DOHH2 (cell line): Measurements from ENCODE around the gene GUCY1A2.

Experiments
- H3F3A ChIP-seq: fragments of 200-600 bp; sonication (generic), shearing (Covaris generic); 2 replicates; pipeline ENCODE4 v1.6.0; 2016; ENCODE audit warnings: antibody characterized with exemption, mild to moderate bottlenecking; ENCODE audit not compliant: control insufficient read depth, insufficient read depth
- H3K27ac ChIP-seq: fragments of 200-600 bp; sonication (generic); 2 replicates; pipeline ENCODE4 v1.5.1; 2014; ENCODE audit warnings: low read depth, mild to moderate bottlenecking, low read length, moderate library complexity
- H3K27me3 ChIP-seq: fragments of 200-600 bp; sonication (generic); 2 replicates; pipeline ENCODE4 v1.6.1; 2014; ENCODE audit warnings: mild to moderate bottlenecking, low read length, mixed read lengths; ENCODE audit not compliant: control insufficient read depth
- H3K36me3 ChIP-seq: fragments of 200-600 bp; sonication (generic); 2 replicates; pipeline ENCODE4 v1.6.1; 2014; ENCODE audit warnings: mild to moderate bottlenecking, low read length, moderate library complexity, mixed read lengths; ENCODE audit not compliant: control insufficient read depth
- H3K4me1 ChIP-seq: fragments of 200-600 bp; sonication (generic); 2 replicates; pipeline ENCODE4 v1.6.1; 2014; ENCODE audit warnings: mild to moderate bottlenecking, low read length, mixed read lengths; ENCODE audit not compliant: control insufficient read depth
- H3K4me2 ChIP-seq: fragments of 200-600 bp; sonication (generic); 2 replicates; pipeline ENCODE4 v1.6.0; 2014; ENCODE audit warnings: mild to moderate bottlenecking, low read length, moderate library complexity
- H3K4me3 ChIP-seq: fragments of 200-600 bp; sonication (generic); 2 replicates; pipeline ENCODE4 v1.5.1; 2014; ENCODE audit warnings: mild to moderate bottlenecking, low read length, mixed read lengths
- H3K79me2 ChIP-seq: fragments of 200-600 bp; sonication (generic); 2 replicates; pipeline ENCODE4 v1.6.1; 2014; ENCODE audit warnings: mild to moderate bottlenecking, low read length, mixed read lengths; ENCODE audit not compliant: control insufficient read depth
- H3K9me2 ChIP-seq: fragments of 200-600 bp; sonication (generic); replicated peaks from 2 replicates; pipeline ENCODE4 v1.6.1; 2014; ENCODE audit warnings: mild to moderate bottlenecking, low read length, mixed read lengths; ENCODE audit not compliant: control insufficient read depth
- H3K9me3 ChIP-seq: fragments of 200-600 bp; sonication (generic); 2 replicates; pipeline ENCODE4 v1.6.1; 2014; ENCODE audit warnings: antibody characterized with exemption, low read length, mixed read lengths; ENCODE audit not compliant: control insufficient read depth, insufficient read depth
- H4K20me1 ChIP-seq: fragments of 200-600 bp; sonication (generic); 2 replicates; pipeline ENCODE4 v1.6.0; 2014; ENCODE audit warnings: low read depth, mild to moderate bottlenecking, antibody characterized with exemption, low read length, moderate library complexity; ENCODE audit not compliant: control insufficient read depth, insufficient read depth
- EZH2phosphoT487 ChIP-seq: fragments of 200-600 bp; sonication (generic); IDR thresholded peaks from 2 replicates; pipeline ENCODE4 v1.6.1; 2017; ENCODE audit warnings: borderline replicate concordance, mild to moderate bottlenecking, antibody characterized with exemption, low read length, moderate library complexity, mixed read lengths
- TF ChIP-seq, protein P1 (sequence below): fragments of 200-600 bp; sonication (generic); IDR thresholded peaks from one replicate; pipeline ENCODE4 v1.5.1; 2014; ENCODE audit warnings: antibody characterized with exemption, mild to moderate bottlenecking, low read depth, low read length; ENCODE audit not compliant: poor library complexity, severe bottlenecking

Gene GUCY1A2

GRCh38 chr11:107017104-107017432 lies 1.2 kb downstream of the GUCY1A2 start:
- no peaks in the 10 kb centered on the region for H3F3A ChIP-seq
- H3K4me3 ChIP-seq, result no peak overlapping the region
- no peaks in the 10 kb centered on the region for H4K20me1 ChIP-seq
- no peaks in the 10 kb centered on the region for H3K36me3 ChIP-seq
- no peaks in the 10 kb centered on the region for H3K9me2 ChIP-seq
- H3K9me3 ChIP-seq, result no peaks in the 10 kb centered on the region
- peaks cover 13% of the 10 kb centered on the region for H3K27me3 ChIP-seq
- TF ChIP-seq, protein P1, sequence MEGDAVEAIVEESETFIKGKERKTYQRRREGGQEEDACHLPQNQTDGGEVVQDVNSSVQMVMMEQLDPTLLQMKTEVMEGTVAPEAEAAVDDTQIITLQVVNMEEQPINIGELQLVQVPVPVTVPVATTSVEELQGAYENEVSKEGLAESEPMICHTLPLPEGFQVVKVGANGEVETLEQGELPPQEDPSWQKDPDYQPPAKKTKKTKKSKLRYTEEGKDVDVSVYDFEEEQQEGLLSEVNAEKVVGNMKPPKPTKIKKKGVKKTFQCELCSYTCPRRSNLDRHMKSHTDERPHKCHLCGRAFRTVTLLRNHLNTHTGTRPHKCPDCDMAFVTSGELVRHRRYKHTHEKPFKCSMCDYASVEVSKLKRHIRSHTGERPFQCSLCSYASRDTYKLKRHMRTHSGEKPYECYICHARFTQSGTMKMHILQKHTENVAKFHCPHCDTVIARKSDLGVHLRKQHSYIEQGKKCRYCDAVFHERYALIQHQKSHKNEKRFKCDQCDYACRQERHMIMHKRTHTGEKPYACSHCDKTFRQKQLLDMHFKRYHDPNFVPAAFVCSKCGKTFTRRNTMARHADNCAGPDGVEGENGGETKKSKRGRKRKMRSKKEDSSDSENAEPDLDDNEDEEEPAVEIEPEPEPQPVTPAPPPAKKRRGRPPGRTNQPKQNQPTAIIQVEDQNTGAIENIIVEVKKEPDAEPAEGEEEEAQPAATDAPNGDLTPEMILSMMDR, result no peak
- no peak for TF ChIP-seq EZH2phosphoT487
- no peak overlapping the region for H3K4me2 ChIP-seq
- H3K27ac ChIP-seq, result no peak overlapping the region
- no peaks in the 10 kb centered on the region for H3K4me1 ChIP-seq
- H3K79me2 ChIP-seq, result no peaks in the 10 kb centered on the region

GRCh38 chr11:107014871-107015270 lies 3.4 kb downstream of the GUCY1A2 start:
- TF ChIP-seq EZH2phosphoT487, result no peak
- TF ChIP-seq, protein P1, result no peak
- H3K4me2 ChIP-seq, result no peak overlapping the region
- H3K27ac ChIP-seq, result no peak overlapping the region
- H3K4me1 ChIP-seq, result no peaks in the 10 kb centered on the region
- H3K36me3 ChIP-seq, result no peaks in the 10 kb centered on the region
- no peaks in the 10 kb centered on the region for H3K9me3 ChIP-seq
- H4K20me1 ChIP-seq, result no peaks in the 10 kb centered on the region
- no peak overlapping the region for H3K4me3 ChIP-seq
- H3K79me2 ChIP-seq, result no peaks in the 10 kb centered on the region
- peaks cover 13% of the 10 kb centered on the region for H3K27me3 ChIP-seq
- H3K9me2 ChIP-seq, result no peaks in the 10 kb centered on the region
- H3F3A ChIP-seq, result no peaks in the 10 kb centered on the region

GRCh38 chr11:107011977-107012376 lies 6.3 kb downstream of the GUCY1A2 start:
- no peaks in the 10 kb centered on the region for H3F3A ChIP-seq
- H4K20me1 ChIP-seq, result no peaks in the 10 kb centered on the region
- H3K9me3 ChIP-seq, result no peaks in the 10 kb centered on the region
- H3K4me2 ChIP-seq, result no peak overlapping the region
- no peaks in the 10 kb centered on the region for H3K4me1 ChIP-seq
- peaks cover under 1% of the 10 kb centered on the region for H3K27me3 ChIP-seq
- H3K36me3 ChIP-seq, result no peaks in the 10 kb centered on the region
- TF ChIP-seq, protein P1, result no peak
- TF ChIP-seq EZH2phosphoT487, result no peak
- H3K4me3 ChIP-seq, result no peak overlapping the region
- no peaks in the 10 kb centered on the region for H3K79me2 ChIP-seq
- H3K27ac ChIP-seq, result no peak overlapping the region
- no peaks in the 10 kb centered on the region for H3K9me2 ChIP-seq

- no peaks in the 10 kb centered on the region for H3K36me3 ChIP-seq
- no peaks in the 10 kb centered on the region for H4K20me1 ChIP-seq
- no peaks in the 10 kb centered on the region for H3K27me3 ChIP-seq
- H3K79me2 ChIP-seq, result no peaks in the 10 kb centered on the region
- no peak overlapping the region for H3K4me2 ChIP-seq
- H3K4me3 ChIP-seq, result no peak overlapping the region
- no peaks in the 10 kb centered on the region for H3K9me3 ChIP-seq
- no peak for TF ChIP-seq EZH2phosphoT487
- TF ChIP-seq, protein P1, result no peak
- no peaks in the 10 kb centered on the region for H3K9me2 ChIP-seq
- H3K4me1 ChIP-seq, result no peaks in the 10 kb centered on the region
- H3F3A ChIP-seq, result no peaks in the 10 kb centered on the region
- no peak overlapping the region for H3K27ac ChIP-seq
These were observed 9.1 kb downstream of the GUCY1A2 start for GRCh38 chr11:107009190-107009589.
